HEK293T (cell line): ENCODE measurements around the gene OSMR.
"Not testable (repeated sequence)": the region's sequence is repeated elsewhere in the genome, so short reads cannot be mapped to it uniquely, and the experiment has no call there.

Experiments
- CTCF ChIA-PET: fragments of 350-600 bp; formaldehyde crosslinking; extraction: SDS; loops from one replicate; lab custom pipeline; 2021; ENCODE audit warnings: antibody characterized with exemption, inconsistent platforms; lab: Yijun Ruan, JAX
- POLR2A ChIA-PET: fragments of 350-600 bp; formaldehyde crosslinking; extraction: SDS; loops from one replicate; lab custom pipeline; 2020; ENCODE audit warnings: antibody characterized with exemption, inconsistent platforms; lab: Yijun Ruan, JAX
- DNase-seq: peaks from one replicate; pipeline ENCODE4 v3.0.0; 2012; ENCODE audit warnings: mixed read lengths; ENCODE audit errors: extremely low spot score
- ARNT ChIP-seq: fragments of 450-650 bp; IDR thresholded peaks from 2 replicates; pipeline ENCODE4 v1.6.1; 2017; ENCODE audit warnings: mild to moderate bottlenecking
- BHLHE40 ChIP-seq: fragments of 450-650 bp; IDR thresholded peaks from 2 replicates; pipeline ENCODE4 v1.6.1; 2016; ENCODE audit warnings: mild to moderate bottlenecking, moderate library complexity, borderline replicate concordance
- CTBP1 ChIP-seq: fragments of 450-650 bp; IDR thresholded peaks from 2 replicates; pipeline ENCODE4 v1.6.1; 2016; ENCODE audit warnings: borderline replicate concordance
- ELF4 ChIP-seq: fragments of 450-650 bp; IDR thresholded peaks from 2 replicates; pipeline ENCODE4 v1.6.1; 2017; ENCODE audit warnings: antibody characterized with exemption
- FOXA1 ChIP-seq: fragments of 450-650 bp; IDR thresholded peaks from 2 replicates; pipeline ENCODE4 v1.6.1; 2016; ENCODE audit warnings: mild to moderate bottlenecking
- FOXK2 ChIP-seq: fragments of 450-650 bp; IDR thresholded peaks from 2 replicates; pipeline ENCODE4 v1.6.1; 2016; ENCODE audit warnings: mild to moderate bottlenecking
- FOXM1 ChIP-seq: fragments of 450-650 bp; IDR thresholded peaks from 2 replicates; pipeline ENCODE4 v1.6.1; 2017; ENCODE audit warnings: mild to moderate bottlenecking, borderline replicate concordance
- HDGF ChIP-seq: fragments of 450-650 bp; IDR thresholded peaks from 2 replicates; pipeline ENCODE4 v1.6.1; 2017; ENCODE audit warnings: antibody characterized with exemption, borderline replicate concordance
- L3MBTL2 ChIP-seq: fragments of 450-650 bp; conservative IDR thresholded peaks from 2 replicates; pipeline ENCODE4 v1.6.1; 2016; ENCODE audit warnings: mild to moderate bottlenecking
- LEF1 ChIP-seq: fragments of 450-650 bp; IDR thresholded peaks from 2 replicates; pipeline ENCODE4 v1.6.1; 2017; ENCODE audit warnings: mild to moderate bottlenecking, borderline replicate concordance
- NFRKB ChIP-seq: fragments of 450-650 bp; IDR thresholded peaks from 2 replicates; pipeline ENCODE4 v1.6.1; 2016; ENCODE audit warnings: mild to moderate bottlenecking, moderate library complexity
- SP1 ChIP-seq: fragments of 450-650 bp; IDR thresholded peaks from 2 replicates; pipeline ENCODE4 v1.6.1; 2017
- SUZ12 ChIP-seq: fragments of 450-650 bp; IDR thresholded peaks from 2 replicates; pipeline ENCODE4 v1.6.1; 2016; ENCODE audit warnings: mild to moderate bottlenecking
- TARDBP ChIP-seq: fragments of 450-650 bp; IDR thresholded peaks from 2 replicates; pipeline ENCODE4 v1.6.1; 2016
- ZNF384 ChIP-seq: fragments of 450-650 bp; IDR thresholded peaks from 2 replicates; pipeline ENCODE4 v1.6.1; 2016
- TF ChIP-seq, protein P1 (sequence below): fragments of 450-650 bp; IDR thresholded peaks from 2 replicates; pipeline ENCODE4 v1.6.1; 2016

The OSMR gene

DNA sequence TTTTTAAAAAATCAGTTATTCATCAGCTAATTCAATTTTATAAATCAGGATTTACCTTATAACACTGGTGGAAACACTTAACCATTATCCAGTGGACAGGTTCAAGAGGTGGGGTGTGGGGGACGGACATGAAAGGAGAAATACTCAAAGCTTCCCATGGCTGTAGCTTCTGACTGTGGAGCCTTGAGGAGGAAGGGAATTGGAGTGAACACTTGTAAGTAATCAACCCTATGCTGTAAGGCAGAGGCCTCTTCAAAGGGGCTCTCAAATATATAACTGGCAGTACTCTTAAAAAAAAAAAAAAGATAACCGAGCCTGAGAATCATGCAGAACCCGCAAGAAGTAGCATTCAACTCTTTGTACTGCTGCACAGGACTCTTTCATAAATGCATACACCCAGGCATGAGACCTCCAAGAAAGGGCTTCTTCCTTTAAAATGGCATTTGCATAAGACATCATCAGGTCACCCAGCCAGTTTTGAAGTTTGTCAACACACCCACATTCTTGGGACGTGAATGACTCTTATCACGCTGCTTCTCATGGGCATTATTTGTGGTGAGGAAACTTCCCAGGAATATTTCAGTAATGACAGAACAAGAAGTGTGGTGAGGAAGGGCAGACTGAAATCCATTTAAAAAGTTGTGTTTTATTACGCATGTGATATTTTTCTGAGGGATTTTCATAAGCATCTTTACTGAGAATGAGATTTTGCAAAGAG, 8.1 kb downstream of the OSMR start:
- TF ChIP-seq HDGF (no peak), LEF1 (no peak), FOXM1 (no peak), SP1 (no peak), FOXK2 (no peak), TARDBP (no peak), L3MBTL2 (no peak), BHLHE40 (no peak), CTBP1 (no peak), ARNT (no peak), ZNF384 (no peak), NFRKB (no peak), SUZ12 (no peak), ELF4 (no peak), FOXA1 (no peak)
- TF ChIP-seq, protein P1, sequence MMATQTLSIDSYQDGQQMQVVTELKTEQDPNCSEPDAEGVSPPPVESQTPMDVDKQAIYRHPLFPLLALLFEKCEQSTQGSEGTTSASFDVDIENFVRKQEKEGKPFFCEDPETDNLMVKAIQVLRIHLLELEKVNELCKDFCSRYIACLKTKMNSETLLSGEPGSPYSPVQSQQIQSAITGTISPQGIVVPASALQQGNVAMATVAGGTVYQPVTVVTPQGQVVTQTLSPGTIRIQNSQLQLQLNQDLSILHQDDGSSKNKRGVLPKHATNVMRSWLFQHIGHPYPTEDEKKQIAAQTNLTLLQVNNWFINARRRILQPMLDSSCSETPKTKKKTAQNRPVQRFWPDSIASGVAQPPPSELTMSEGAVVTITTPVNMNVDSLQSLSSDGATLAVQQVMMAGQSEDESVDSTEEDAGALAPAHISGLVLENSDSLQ: no peak
- POLR2A ChIA-PET: no interaction called here
- CTCF ChIA-PET: no interaction called here
- DNase-seq: no peak

DNA sequence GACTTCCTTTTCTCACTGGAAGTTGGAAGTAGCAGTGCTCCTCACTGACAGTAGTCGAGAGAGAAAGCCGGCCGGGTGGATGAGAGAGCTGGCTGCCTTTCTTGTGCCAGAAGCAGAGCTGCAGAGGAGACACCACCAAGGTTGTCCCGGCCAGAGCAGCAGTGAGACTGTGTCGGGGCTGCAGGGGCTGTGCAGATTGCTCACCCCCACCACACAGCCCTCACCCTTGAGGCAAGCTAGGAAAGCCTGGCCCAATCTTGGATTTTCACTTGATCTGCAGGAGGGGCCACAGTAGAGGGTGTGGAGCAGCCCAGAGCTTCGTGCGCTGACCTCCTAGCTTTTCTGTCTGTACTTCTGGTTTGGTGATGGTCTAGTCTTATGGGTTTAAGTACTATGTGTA, 9.1 kb downstream of the OSMR start:
- ChIA-PET POLR2A (no interaction called here), CTCF (interaction anchor here (0.9 kb wide), 1 partner anchor 23 kb away, joined by 3 read pairs; no protein-coding TSS in a partner anchor)
- DNase-seq: no peak
- TF ChIP-seq CTBP1 (no peak), TARDBP (no peak), LEF1 (no peak), SP1 (no peak), FOXK2 (no peak), BHLHE40 (no peak), FOXA1 (no peak), HDGF (no peak), ELF4 (no peak), L3MBTL2 (no peak), FOXM1 (no peak), ARNT (no peak), SUZ12 (no peak), ZNF384 (no peak), NFRKB (no peak)
- TF ChIP-seq, protein P1: no peak

DNA sequence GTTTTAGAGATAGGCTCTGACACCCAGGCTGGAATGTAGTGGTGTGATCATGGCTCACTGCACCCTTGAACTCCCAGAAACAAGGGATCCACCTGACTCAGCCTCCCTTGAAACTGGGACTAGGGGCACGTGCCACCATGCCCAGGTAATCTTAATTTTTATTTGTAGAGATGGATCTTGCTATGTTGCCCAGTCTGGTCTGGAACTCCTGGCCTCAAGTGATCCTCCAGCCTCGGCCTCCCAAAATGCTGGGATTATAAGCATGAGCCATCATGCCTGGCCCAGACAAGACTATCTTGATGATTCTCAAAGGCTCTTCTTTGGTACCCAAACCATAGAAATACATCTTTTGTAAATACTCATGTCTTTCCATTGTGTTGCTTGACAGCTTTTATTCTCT, 10.8 kb downstream of the OSMR start:
- DNase-seq: no peak
- POLR2A ChIA-PET: no interaction called here
- TF ChIP-seq FOXA1: no peak
- no peak for TF ChIP-seq HDGF
- no peak for TF ChIP-seq CTBP1
- no peak for TF ChIP-seq ELF4
- no peak for TF ChIP-seq SP1
- no peak for TF ChIP-seq L3MBTL2
- TF ChIP-seq ARNT: no peak
- TF ChIP-seq FOXM1: no peak
- TF ChIP-seq SUZ12: no peak
- no peak for TF ChIP-seq TARDBP
- no peak for TF ChIP-seq NFRKB
- no peak for TF ChIP-seq ZNF384
- TF ChIP-seq FOXK2: no peak
- TF ChIP-seq LEF1: no peak
- TF ChIP-seq BHLHE40: no peak
- TF ChIP-seq, protein P1: no peak
- CTCF ChIA-PET: no interaction called here

DNA sequence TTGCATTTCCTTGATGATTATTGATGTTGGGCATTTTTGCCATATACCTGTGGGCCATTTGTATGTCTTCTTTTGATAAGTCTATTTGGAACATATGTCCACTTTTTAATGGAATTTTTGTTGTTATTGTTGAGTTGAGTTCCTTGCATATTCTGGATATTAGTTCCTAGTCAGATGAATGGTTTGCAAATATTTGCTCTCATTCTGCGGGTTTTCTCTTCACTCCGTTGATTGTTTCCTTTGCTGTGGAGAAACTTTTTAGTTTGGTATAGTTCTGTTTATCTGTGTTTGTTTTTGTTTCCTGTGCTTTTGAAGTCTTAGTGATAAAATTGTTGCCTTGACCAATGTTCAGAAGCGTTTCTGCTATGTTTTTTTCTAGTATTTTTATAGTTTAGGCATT, 13.0 kb downstream of the OSMR start:
- CTCF ChIA-PET: no interaction called here
- TF ChIP-seq FOXA1 (no peak), LEF1 (no peak), HDGF (no peak), BHLHE40 (no peak), ZNF384 (no peak), ARNT (no peak), ELF4 (no peak), FOXK2 (no peak), SUZ12 (no peak), FOXM1 (no peak), CTBP1 (no peak), SP1 (no peak)
- TF ChIP-seq, protein P1: no peak
- POLR2A ChIA-PET: no interaction called here

DNA sequence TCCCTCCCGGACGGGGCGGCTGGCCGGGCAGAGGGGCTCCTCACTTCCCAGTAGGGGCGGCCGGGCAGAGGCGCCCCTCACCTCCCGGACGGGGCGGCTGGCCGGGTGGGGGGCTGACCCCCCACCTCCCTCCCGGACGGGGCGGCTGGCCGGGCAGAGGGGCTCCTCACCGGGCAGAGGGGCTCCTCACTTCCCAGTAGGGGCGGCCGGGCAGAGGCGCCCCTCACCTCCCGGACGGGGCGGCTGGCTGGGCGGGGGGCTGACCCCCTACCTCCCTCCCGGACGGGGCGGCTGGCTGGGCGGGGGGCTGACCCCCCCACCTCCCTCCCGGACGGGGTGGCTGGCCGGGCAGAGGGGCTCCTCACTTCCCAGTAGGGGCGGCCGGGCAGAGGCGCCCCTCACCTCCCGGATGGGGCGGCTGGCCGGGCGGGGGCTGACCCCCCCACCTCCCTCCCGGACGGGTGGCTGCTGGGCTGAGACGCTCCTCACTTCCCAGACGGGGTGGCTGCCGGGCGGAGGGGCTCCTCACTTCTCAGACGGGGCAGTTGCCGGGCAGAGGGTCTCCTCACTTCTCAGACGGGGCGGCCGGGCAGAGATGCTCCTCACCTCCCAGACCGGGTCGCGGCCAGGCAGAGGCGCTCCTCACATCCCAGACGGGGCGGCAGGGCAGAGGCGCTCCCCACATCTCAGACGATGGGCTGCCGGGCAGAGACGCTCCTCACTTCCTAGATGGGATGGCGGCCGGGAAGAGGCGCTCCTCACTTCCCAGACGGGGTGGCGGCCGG, 16.4 kb downstream of the OSMR start:
- DNase-seq, POLR2A ChIA-PET, CTCF ChIA-PET: not testable (repeated sequence)

More for the DNA sequence above, 13.0 kb downstream of the OSMR start:
- no peak for DNase-seq
